AG20443 (cell line): ENCODE data around the gene MAGIX.
"Not testable (repeated sequence)": the region's sequence is repeated elsewhere in the genome, so short reads cannot be mapped to it uniquely, and the experiment has no call there.

Source experiments
- DNase-seq: peaks from one replicate; pipeline ENCODE4 v3.0.0; 2012; ENCODE audit warnings: low spot score, mixed read lengths

MAGIX gene

DNA sequence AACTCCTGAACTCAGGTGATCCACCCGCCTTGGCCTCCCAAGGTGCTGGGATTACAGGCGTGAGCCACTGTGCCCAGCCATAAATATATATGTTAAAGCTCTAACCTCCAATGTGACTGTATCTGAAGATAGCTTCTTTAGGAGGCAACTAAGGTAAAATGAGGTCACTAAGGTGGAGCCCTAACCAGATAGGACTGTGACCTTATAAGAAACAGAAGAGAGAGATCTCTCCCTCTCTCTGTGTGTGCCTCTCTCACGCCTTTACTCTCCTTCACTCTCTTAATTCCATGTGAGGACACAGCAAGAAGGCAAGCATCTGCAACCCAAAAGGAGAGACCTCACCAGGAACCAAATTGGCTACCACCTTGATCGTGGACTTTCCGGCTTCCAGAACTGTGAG, 926 bp upstream of the MAGIX start:
- no peak for DNase-seq

DNA sequence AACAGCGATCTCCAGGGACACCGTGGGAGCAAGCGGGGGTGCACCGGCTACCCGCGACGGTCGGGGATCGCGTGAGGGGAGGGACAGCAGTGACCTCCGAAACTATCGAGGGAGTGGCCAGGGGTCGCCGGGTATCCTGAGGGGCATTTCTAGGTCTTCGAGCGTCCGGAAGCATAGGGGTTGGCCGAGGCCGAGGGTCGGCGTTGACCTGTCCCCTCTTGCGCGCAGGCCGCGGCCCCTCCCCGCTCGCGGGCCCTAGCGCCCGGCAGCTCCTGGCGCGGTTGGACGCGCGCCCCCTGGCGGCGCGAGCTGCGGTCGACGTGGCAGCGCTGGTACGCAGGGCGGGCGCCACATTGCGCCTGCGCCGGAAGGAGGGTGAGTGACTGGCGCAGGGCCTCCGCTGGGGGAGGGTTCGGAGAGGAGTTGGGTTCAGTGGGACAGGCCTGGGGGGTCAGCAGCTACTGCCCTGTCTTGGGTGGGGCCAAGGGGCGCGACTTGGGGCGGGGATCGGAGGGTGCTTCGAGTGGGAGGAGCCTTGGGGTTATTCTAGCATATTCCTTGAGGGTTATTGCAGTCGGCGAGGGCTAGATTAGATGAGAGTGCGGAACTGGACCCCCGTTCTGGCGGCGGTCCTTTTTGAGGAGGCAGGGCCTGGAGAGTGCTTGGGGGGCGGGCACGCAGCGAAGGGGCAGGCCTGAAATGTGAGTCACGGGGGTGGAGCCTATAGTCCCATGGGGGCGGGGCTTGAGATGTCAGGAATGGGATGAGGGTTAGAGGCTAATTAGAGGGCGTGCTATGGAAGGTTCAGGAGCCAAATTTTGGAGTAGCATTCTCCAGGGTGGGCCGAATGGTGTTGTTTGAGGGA, 1.2 kb downstream of the MAGIX start:
- DNase-seq, result peak; percentile 82

DNA sequence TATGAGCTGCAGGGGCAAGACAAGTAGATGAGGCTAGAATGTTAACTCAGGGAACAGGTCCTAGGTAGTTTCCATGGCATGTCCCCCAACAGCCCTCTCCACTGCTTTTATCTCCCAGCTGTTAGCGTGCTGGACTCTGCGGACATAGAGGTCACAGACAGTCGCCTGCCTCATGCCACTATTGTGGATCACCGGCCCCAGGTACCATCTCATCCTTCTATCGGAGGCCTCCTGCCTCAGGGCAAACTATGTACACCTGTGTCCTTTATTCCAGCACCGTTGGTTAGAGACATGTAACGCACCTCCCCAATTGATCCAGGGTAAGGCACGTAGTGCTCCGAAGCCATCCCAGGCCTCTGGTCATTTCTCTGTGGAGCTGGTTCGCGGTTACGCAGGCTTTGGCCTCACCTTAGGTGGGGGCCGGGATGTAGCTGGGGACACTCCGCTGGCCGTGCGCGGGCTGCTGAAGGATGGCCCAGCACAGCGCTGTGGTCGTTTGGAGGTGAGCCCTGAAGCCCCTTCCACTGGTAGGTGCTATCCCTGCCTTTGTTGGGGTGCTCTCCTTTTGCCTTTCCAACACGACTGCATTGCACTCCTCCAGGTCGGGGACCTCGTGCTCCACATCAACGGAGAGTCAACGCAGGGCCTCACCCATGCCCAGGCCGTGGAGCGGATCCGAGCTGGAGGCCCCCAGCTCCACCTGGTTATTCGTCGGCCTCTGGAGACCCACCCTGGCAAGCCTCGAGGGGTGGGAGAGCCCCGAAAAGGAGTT, 2.2 kb downstream of the MAGIX start:
- DNase-seq, result no peak

DNA sequence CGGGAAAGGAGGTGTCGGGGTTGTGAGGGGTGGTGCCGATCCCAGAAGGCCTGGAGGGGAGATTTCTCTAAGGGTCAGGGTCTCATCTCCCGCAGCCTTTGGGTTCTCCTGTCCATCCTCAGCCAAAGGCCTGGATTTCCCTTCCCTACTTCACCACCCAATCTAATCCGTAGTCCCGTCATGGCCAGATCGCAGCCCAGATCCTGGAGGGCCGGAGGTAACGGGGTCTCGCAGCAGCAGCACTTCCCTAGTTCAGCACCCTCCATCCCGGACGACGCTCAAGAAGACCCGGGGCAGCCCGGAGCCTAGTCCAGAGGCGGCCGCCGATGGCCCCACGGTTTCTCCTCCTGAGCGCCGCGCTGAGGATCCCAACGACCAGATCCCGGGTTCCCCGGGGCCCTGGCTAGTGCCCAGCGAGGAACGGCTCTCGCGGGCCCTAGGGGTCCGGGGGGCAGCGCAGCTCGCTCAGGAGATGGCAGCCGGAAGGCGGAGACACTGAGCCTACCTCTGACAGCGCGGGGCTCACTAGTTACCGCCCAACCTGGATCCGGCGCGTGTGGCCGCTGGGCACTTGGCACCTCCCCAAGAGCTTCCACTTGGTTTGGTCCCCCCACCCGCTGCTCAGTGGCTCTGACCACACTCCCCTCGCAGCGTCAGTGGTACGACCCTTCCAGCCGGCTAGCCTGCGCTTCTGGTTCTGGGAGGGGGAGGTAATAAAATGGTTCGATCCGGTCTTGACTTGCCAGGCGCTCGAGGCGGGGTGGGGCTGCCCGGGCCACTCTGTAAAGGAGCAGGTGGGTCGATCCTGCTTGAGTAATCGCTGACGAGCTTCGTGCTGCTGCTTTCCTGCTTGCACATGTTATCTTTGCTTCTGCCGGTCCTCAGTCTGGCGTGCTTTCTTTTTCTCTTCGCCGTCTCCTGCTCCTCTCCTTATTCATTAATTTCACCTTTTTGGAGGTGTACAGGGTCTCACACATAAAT, 3.6 kb downstream of the MAGIX start:
- DNase-seq, result peak; percentile 16

DNA sequence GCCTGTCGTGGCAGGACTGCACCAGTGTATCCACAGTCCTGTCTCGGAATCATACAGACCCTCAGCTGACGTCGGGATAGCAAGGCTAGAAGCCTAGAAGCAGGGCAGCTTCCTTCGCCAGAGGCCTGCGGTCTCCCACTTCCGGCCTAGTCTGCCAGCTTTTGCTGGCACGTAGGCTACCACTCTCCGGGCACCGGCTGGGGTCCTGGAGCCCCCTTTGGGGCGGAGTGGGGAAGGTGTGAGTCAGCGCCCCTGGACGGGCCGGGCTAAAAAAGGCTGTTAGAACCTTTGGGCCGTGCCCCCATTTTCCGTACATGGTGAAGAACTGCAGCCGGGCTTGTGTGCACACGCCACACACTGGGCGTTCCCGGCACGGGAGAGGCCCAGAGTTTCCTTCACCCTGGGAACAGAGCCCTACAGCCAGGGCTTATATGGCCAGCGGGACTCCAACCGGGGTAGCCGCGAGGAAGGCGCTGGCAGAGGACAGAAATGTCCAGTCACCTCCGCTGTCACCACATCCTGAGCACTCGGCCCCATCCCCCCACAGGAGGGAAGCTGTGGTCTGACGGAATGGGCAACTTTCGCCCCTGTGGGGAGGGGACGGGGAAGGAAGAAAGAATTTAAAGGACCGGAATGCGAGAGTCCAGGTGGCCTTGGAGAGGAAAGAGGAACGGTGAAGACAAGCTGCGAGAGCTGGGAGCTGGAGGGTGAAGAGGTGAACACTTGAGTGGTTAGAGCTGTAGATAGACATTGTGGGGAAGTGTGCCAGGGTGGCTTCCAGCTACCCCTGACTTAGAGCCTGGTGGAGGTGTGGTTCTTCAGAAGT, 4.6 kb downstream of the MAGIX start:
- peak; percentile 67 for DNase-seq

DNA sequence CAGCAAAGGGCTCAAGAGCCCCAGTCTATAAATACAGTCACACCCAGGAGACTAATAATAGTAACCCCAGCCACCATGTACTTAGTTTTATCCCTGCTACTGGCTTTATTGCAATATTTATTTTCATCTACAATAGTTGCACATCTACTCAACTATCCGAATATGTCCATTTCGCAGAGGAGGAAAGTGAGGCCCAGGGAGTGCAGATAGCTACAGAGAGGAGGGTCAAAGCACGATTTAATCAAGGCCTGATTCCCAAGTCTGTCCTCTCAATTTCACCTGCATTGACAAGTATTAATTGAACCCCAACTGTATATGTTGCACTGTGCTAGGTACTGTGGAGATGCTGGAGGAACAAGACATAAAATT, 5.2 kb downstream of the MAGIX start:
- no peak for DNase-seq

DNA sequence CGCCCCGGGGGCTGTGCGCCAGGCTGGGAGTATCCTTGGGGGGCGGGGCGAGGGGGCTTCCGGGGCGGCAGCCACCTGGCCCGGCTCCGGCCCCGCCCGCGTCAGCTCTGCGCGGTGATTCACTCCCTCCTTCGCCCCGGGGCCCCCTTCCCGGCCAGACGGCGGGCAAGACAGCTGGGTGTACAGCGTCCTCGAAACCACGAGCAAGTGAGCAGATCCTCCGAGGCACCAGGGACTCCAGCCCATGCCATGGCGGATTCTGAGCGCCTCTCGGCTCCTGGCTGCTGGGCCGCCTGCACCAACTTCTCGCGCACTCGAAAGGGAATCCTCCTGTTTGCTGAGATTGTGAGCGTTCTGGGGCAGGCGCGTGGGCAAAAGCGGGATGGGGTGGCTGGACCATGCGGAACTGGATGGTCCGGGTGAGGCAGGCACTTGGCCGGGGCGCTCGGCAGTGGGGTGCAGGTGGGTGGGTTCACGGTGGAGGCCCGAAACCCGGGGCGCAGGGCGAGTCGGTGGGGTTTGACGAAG, 9.3 kb downstream of the MAGIX start, which contains the start of gene PLP2:
Gene PLP2 (plus strand): TSS at position 147 of the 528 bp plus-strand sequence. CDS start 103 bp downstream, at position 250.
- peak; percentile 51 for DNase-seq

DNA sequence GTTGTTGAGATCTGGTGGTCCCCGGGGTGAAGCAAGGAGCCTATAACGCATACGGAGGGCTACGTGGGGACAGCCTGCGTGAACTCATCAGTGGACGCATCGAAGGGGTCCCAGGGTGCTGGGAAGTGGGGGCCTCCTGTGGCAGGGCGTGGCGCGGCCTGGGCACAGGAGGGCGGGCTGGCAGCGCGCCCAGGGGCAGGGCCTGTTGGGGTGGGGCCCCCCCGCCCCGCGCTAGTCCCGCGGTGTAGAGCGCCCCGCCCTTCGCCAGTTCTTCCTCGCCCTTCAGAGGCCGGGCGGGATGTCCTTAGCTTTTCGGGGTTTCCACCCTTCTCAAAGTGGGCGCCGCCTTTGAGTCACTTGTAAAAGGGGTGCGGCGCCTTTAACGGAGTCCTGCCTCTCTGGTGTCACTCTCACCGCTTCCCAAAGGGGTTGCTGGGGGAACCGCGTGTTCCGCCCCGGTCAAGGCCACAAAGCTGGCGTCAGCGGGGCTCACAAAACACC, 9.8 kb downstream of the MAGIX start:
- peak; percentile 64 for DNase-seq

DNA sequence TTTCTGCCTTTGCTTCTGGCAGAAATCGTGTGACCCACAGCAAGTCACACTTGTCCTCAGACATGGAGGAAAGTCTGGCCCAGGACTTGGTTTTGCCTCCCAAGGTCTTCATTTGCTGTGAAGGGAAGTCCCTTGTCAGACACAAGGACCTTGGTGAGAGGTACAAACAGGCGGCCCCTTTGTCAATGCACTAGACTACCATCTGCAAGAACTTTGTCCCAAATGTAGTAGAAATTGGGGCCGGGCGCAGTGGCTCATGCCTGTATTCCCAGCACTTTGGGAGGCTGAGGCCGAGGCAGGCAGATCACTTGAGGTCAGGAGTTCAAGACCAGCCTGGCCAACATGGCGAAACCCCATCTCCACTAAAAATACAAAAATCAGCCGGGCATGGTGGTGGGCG, 11.0 kb downstream of the MAGIX start:
- DNase-seq, result not testable (repeated sequence)

DNA sequence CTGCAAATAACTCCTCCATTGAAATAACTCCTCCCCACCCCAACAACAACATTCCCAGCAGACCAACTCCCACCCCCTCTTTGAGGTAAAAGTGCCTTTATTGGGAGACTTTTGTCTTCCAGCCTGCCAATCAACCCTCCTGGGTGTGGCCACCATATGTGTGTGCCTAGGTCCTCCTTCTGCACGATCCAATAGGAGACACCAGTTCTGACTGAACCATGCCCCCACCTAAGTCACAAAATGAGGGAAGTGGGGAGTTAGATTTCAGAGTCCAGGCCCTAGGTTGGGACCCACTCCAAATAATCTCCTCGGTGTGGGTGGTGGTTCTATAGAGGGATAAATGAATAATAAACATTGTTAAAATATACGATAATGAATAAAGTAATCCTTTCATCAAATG, 12.2 kb downstream of the MAGIX start:
- no peak for DNase-seq

DNA sequence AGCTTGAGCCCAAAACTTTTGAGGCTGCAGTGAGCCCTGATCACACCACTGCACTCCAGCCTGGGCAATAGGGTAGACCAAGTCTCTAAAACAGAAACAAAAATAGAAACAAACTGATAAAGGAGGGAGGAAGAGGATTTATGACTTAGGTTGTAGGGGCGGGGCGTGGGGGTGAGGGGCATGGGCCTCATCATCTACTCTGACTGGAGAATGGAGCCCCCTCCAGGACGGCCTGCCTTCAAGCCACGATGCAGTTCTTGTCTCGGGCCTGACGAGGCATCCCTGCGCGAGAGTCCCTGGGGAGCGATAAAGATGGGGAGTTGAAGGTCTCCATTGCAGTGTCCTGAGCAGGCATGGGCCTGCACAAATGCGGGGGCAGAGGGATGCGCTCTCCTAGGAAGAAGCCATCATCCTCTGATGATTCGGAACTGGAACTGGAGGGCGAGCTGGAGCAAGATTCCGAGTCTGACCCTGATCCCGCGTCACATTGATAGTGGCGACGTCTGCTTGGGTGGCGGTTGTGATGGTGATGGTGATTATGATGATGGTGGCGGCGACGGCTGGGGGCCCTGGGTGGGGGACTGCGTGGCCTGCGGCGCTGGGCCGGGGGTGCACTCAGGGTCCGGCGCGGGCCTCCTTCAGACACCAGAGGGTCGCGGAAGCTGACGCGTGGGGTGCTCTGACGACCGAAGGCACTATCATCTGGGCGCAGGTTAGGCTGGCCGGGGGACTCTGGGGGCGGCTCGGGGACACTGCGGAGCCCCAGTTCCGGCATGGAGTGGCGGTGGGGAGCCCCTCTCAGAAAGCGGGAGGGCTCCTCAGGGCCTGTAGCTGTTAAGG, 13.1 kb downstream of the MAGIX start:
- DNase-seq, result no peak

DNA sequence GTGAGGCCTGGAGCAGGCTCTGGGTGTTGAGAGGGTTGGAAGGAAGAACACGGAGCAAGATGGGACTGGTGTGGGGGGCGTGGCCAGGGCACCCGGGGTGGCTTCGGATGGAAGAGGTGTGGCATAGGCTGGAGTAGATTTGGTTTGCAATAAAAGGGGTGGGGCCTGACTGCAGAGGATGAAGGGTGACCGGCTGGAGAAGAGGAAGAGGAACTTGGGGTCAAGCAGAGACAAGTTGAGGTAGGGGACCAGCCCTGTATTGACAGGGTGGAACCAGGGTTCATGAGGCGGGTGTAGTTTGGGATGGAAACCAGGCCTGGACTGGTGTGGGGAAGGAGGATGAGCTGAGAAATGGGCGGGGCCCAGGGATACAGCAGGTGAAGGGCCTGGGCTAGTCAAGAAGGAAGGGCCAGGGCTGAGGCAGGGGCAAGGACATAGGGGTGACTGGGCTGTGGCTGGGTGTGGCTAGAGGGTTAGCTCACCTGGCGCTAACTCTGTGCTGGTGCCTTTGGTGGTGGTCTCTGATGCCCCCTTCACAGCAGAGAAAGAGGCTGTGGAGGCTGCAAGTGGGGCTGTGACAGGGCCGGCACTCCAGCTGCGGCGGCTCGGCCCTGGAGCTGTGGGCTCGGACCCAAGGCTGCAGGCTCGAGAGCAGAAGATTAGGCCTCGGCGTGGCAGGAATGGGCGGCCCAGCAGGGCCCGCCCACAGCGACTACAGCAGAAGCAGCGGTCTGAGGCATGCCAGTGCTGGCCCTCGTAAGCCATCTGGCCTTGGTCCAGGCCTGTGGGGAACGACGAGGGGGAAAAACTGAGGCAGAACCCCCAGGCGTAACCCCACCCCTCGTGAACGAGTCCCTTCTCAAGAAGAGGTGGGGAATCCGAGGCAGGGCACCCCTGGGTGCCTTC, 14.1 kb downstream of the MAGIX start:
- DNase-seq, result no peak

DNA sequence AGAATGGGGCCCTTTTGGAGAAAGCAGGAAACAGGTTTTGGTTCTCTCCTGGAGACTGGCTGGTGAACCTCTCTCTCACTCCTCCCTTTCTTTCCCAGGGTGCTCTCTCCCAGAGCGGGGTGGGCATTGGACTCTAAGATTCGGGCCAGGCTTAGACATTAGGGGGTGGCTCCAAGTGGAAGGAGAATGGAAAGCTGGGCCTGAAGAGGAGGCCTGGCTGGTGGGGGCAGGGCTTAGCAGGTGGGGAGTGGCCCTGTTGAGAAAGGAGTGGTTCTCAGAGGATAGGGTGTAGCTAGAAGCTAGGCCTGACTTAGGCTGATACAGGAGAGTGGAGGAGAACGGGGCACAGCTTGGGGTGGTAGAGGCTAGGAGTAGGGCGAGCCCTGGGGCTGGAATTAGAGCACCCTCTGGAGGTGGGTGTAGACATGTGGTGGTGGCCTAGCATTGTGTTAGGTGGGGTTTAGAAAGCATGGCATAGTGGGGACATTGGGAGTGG, 14.8 kb downstream of the MAGIX start:
- no peak for DNase-seq

DNA sequence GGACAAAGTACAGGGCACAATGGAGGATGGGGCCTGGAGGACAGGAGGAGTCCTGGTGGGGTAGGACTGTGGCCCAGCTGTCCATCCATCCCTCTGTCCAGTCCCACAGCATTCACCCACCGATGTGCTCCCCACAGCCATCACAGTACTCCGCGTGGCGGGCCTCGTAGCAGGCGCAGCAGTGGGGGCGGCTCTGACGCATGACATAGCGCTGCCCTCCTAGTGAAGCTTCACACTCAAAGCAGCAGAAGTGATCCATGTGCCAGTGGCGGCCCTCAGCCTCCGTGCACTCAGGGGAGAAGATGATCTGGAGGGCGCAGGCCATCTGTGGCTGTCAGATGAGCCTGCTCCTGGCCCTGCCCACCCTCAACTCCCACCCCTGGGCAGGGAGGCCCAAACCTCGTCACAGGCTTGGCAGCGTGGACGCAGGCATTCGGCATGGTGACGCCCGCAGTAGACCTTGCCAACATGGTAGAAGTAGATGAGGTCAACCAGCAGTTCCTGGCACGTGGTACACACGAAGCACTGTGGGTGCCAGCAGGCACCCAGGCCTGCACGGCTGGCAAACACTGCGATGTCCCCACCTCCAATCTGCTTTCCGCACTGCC, 15.4 kb downstream of the MAGIX start:
- DNase-seq, result no peak

DNA sequence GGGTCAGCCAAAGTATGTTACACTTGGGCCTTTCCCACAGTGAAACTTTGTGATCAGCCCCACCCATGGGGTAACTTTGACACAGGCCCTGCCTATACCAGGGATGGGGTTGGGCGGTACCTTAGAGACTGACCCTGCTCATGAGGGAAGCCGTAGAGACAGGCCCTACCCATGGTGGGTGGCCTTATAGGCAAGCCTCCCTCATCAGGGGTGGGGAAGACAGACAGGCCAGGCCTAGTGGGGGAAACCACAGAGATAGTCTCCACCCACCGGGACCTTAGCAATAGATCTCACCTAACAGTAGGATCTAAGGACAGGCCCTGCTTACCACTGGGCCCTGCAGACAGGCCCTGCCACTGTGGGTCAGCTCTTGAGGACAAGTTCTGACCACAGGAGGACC, 16.0 kb downstream of the MAGIX start:
- DNase-seq, result no peak

DNA sequence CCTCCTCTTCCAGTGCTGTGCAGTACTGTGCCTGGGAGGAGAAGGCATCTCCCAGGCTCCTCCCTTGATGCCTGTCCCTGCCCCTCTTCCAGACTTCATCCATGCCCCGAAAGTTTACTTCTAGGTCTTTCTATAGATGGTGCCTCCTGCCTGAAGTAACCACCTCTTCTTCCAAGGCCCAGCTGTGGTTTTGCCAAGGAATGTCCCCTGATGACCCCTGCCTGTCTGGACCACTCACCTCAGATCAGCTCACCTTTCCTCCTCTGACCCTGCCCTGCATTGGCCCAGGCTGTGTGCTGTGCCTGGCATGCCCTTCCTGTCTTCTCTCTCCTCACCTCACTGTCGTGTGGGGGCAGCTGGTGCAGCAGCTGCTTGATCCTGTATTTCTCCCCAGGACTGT, 16.8 kb downstream of the MAGIX start:
- DNase-seq, result no peak

DNA sequence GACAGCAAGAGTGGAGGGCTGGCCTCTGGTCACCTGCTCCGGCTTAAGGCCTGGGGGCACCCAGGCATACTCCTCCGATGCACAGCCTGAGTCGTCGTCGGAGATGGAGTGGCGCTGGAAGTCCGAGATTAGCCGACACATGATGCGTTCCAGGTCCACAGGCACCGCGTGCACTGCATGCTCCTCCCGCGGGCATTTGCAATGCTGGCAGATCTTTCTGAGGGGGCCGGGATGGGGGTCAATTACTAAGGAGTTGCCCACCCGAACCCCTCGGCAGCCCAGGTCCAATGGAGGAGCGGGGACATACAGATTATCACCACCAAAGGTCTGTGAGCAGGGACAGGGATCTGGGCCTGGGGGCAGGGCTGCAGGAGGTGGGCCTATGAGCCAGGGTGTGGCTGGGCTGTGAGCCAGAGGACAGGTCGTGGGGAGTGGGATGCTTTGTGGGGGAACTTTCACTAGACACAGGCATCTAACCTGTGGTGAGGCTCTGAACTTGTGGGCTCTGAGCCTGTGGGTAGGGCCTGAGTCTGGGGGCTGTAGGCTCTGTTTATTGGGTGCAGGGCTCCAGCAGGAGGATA, 21.2 kb downstream of the MAGIX start:
- DNase-seq, result no peak
